CD4-positive, alpha-beta T cell (primary cell): ENCODE data around the gene ZBTB24. TPM values are rescaled to one million over a fixed set of nuclear protein-coding genes. Genes with fewer than 3 reads are reported as not detected.
"Not testable (repeated sequence)": the region's sequence is repeated elsewhere in the genome, so short reads cannot be mapped to it uniquely, and the experiment has no call there.

Source experiments
- ATAC-seq: fragments of 200-7000 bp; cut with Tn5 transposase; one replicate; pipeline ENCODE4 v1.10.0; 2022; ENCODE audit warnings: mild to moderate bottlenecking; ENCODE audit not compliant: poor library complexity
- CTCF ChIA-PET: fragments of 350-600 bp; sonication (Branson Sonifier 250); formaldehyde crosslinking; loops from one replicate; lab custom pipeline; 2021; ENCODE audit warnings: antibody characterized with exemption, inconsistent platforms; lab: Charles Lee
- POLR2A ChIA-PET: fragments of 350-600 bp; sonication (Branson Sonifier 250); formaldehyde crosslinking; loops from one replicate; lab custom pipeline; 2021; ENCODE audit warnings: antibody characterized with exemption, inconsistent platforms; lab: Charles Lee
- DNase-seq, 14 experiments: peaks; one replicate each; pipeline ENCODE4 v3.0.0-alpha.2; 2013 to 2020; ENCODE audit warnings: mixed read lengths in 2 of 14
- H3K27ac ChIP-seq, 2 donors: one replicate each; pipeline versions ENCODE4 v1.5.1 to v1.7.0; 2013; ENCODE audit warnings: low read length in 2 of 2, low read depth in 1 of 2, mild to moderate bottlenecking in 1 of 2
- H3K27me3 ChIP-seq, 2 experiments: 1 replicate in 1 of 2; 2 replicates in 1 of 2; pipeline versions ENCODE4 v1.6.1 to v1.7.0; 2013; ENCODE audit warnings: low read length in 2 of 2, control low read depth in 1 of 2, mild to moderate bottlenecking in 1 of 2, moderate library complexity in 1 of 2; ENCODE audit not compliant: insufficient read depth in 2 of 2, control insufficient read depth in 1 of 2
- H3K36me3 ChIP-seq: one replicate; pipeline ENCODE4 v1.6.1; 2013; ENCODE audit warnings: low read length, control low read depth; ENCODE audit not compliant: insufficient read depth
- H3K4me1 ChIP-seq: one replicate; pipeline ENCODE4 v1.6.1; 2013; ENCODE audit warnings: low read length, control low read depth; ENCODE audit not compliant: insufficient read depth
- H3K4me3 ChIP-seq: one replicate; pipeline ENCODE4 v1.5.1; 2013; ENCODE audit warnings: mild to moderate bottlenecking, low read length, moderate library complexity
- H3K9me3 ChIP-seq, 2 experiments: 1 replicate in 1 of 2; 2 replicates in 1 of 2; pipeline versions ENCODE4 v1.6.1 to v1.7.0; 2013; ENCODE audit warnings: low read length in 2 of 2, mild to moderate bottlenecking in 2 of 2, control low read depth in 1 of 2, moderate library complexity in 1 of 2; ENCODE audit not compliant: control insufficient read depth in 1 of 2, insufficient read depth in 1 of 2
- H3K27ac Mint-ChIP-seq: one replicate; pipeline ENCODE4 v1.8.0; 2020; ENCODE audit warnings: mixed read lengths
- H3K27me3 Mint-ChIP-seq: one replicate; pipeline ENCODE4 v1.8.0; 2021; ENCODE audit warnings: mixed read lengths
- H3K36me3 Mint-ChIP-seq: one replicate; pipeline ENCODE4 v1.8.0; 2021; ENCODE audit warnings: low read depth, mixed read lengths
- H3K4me1 Mint-ChIP-seq: one replicate; pipeline ENCODE4 v1.8.0; 2021; ENCODE audit warnings: low read depth, mixed read lengths
- H3K4me3 Mint-ChIP-seq: one replicate; pipeline ENCODE4 v1.8.0; 2020; ENCODE audit warnings: mild to moderate bottlenecking, mixed read lengths
- H3K9me3 Mint-ChIP-seq: one replicate; pipeline ENCODE4 v1.8.0; 2020; ENCODE audit warnings: mixed read lengths
- CTCF ChIP-seq: fragments of 200-600 bp; IDR thresholded peaks from one replicate; pipeline ENCODE4 v1.8.0; 2022; ENCODE audit warnings: antibody characterized with exemption, mild to moderate bottlenecking
- intact Hi-C, 2 experiments: fragments of 100-400 bp; cut with DNase I in 1 of 2; cut with micrococcal nuclease in 1 of 2; formaldehyde crosslinking; loops; one replicate each; pipeline versions ENCODE4 v1.15.1 to v1.9.0; 2023 to 2025; cut with DNase I, micrococcal nuclease
- total RNA-seq, 174 experiments: library from RNA in 2 of 174; stranded (reverse) in 2 of 174; gene quantifications; one replicate each; pipeline ENCODE4 v1.2.3 and lab custom pipeline; 2021 to 2026

Gene ZBTB24
- total RNA-seq, 2 experiments from 2014 or later = 10.4 to 10.5 TPM

- Mint-ChIP-seq H3K36me3 (no peaks in the 10 kb centered on the region), H3K9me3 (peaks cover 2% of the 10 kb centered on the region), H3K27ac (no peak overlapping the region), H3K4me3 (no peak overlapping the region), H3K4me1 (peaks cover 20% of the 10 kb centered on the region), H3K27me3 (no peaks in the 10 kb centered on the region)
- H3K4me1 ChIP-seq = peaks cover 4% of the 10 kb centered on the region
- H3K4me3 ChIP-seq = no peak overlapping the region
- ChIA-PET POLR2A (interaction anchor here (1.5 kb wide), 1 partner anchor 30 kb away, joined by 3 read pairs; no protein-coding TSS in a partner anchor), CTCF (interaction anchor here (1.1 kb wide), 1 partner anchor 80 kb away, joined by 3 read pairs; the partner anchor contains the start of genes PPIL6 and SMPD2)
- no peak for ATAC-seq
- no peak overlapping the region for H3K27ac ChIP-seq
- H3K9me3 ChIP-seq = no peaks in the 10 kb centered on the region
- H3K27me3 ChIP-seq = no peaks in the 10 kb centered on the region
- H3K36me3 ChIP-seq = no peaks in the 10 kb centered on the region
- TF ChIP-seq CTCF = no peak
- intact Hi-C loops = no loop called here
- DNase-seq = no peak
Observed at GRCh38 chr6:109521080-109521479, 38.1 kb upstream of the ZBTB24 start.

DNA sequence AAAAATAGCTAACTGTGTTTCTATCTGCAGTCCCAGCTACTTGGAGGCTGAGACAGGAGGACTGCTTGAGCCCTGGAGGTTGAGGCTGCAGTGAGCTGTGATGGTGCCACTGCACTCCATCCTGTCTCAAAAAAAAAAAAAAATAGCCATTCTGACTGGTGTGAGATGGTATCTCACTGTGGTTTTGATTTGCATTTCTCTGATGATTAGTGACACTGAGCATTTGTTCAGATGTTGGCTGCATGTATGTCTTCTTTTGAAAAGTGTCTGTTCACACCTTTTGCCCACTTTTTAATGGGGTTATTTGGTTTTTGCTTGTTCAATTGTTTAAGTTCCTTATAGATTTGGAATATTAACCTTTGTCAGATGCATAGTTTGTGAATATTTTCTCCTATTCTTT, 36.6 kb upstream of the ZBTB24 start:
- CTCF ChIA-PET = not testable (repeated sequence)

GRCh38 chr6:109516929-109517328, 33.9 kb upstream of the ZBTB24 start:
- H3K4me1 Mint-ChIP-seq = peaks cover 36% of the 10 kb centered on the region
- Histone ChIP-seq H3K4me1 (peaks cover 7% of the 10 kb centered on the region), H3K27ac (no peak overlapping the region), H3K36me3 (no peaks in the 10 kb centered on the region), H3K27me3 (no peaks in the 10 kb centered on the region), H3K4me3 (no peak overlapping the region), H3K9me3 (no peaks in the 10 kb centered on the region)
- POLR2A ChIA-PET = no interaction called here
- DNase-seq = peak in 1 of 14 experiments; percentile 13
- H3K36me3 Mint-ChIP-seq = no peaks in the 10 kb centered on the region
- no peaks in the 10 kb centered on the region for H3K9me3 Mint-ChIP-seq
- intact Hi-C loops = no loop called here
- H3K4me3 Mint-ChIP-seq = peak overlapping the region; percentile 75
- TF ChIP-seq CTCF = no peak
- no peak for ATAC-seq
- H3K27me3 Mint-ChIP-seq = no peaks in the 10 kb centered on the region
- CTCF ChIA-PET = no interaction called here
- peak overlapping the region; percentile 2 for H3K27ac Mint-ChIP-seq

More for the DNA sequence above, 36.6 kb upstream of the ZBTB24 start:
- DNase-seq, H3K27ac Mint-ChIP-seq, H3K9me3 ChIP-seq, POLR2A ChIA-PET, intact Hi-C loops, H3K27me3 Mint-ChIP-seq, ATAC-seq, H3K4me3 ChIP-seq, H3K36me3 ChIP-seq, H3K36me3 Mint-ChIP-seq, H3K9me3 Mint-ChIP-seq, H3K27me3 ChIP-seq, H3K4me3 Mint-ChIP-seq, H3K4me1 ChIP-seq, H3K27ac ChIP-seq: not testable (repeated sequence)
- peaks cover 34% of the 10 kb centered on the region for H3K4me1 Mint-ChIP-seq
